ENCODE results near the gene KSR1.

DNA sequence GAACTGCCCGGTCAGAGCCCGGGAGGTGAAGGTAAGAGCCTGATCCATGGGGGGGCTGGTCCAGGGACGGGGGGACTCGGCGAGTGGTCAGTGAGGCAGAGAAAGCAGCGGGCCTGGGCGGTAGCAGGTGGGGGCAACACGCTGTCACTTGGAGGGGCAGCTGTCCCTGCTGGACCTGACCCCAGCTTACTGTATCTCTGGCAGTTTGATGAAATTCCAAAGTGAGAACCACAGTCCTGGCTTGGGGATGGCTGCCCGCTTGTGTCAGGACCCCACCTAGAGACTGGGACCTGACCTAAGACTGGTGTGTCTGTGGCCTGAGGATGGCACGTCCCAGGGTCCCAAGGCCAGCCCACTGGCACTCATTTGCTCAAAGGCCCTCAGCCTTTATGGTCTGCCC, 35.1 kb upstream of the KSR1 start:
- no peak for TF ChIP-seq REST (IDR thresholded peaks at IDR 0.05; ENCODE audit: insufficient read depth in 1 of 2, low read depth in 2 of 2, low read length in 1 of 2)
- TF ChIP-seq CTCF (IDR thresholded peaks at IDR 0.05), result no peak
- no peak for TF ChIP-seq POLR2AphosphoS5 (IDR thresholded peaks at IDR 0.05; ENCODE audit: low read depth, low read length)
- TF ChIP-seq SIN3A (IDR thresholded peaks at IDR 0.05; ENCODE audit: borderline replicate concordance, insufficient read depth, low read depth, low read length), result no peak

Measured in Panc1 (cell line).